HL-60/S4 (cell line): Measurements from ENCODE around the gene ZIC5.

ENCODE experiments used
- in situ Hi-C: fragments of 300-500 bp; cut with MboI; formaldehyde crosslinking; loops from 2 replicates; pipeline ENCODE4 v1.14.3; 2022; ENCODE audit warnings: low sequenced_read_pairs

Gene ZIC5

DNA sequence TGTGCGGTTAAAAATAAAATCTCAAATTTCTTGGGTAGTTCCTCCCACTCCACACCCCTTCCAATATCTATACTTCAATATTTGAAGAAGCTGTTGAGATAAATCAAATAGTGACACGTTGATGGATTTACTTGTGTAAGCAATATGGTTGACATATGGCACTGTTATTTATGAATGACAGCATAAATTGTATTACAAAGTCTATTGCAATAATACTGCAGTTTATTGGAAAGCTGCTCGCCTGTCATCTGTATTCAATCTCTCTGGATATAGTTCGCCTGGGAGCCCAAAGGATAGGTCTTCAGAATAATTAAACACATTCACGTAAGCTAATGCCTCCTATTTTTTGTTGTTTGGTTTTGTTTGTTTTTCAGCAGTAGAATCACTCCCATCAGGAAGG is 5.0 kb upstream of the ZIC5 start:
- in situ Hi-C loops: no loop called here

- in situ Hi-C loops: no loop called here
Observed at GRCh38 chr13:99975626-99976025, 4.1 kb upstream of the ZIC5 start.

GRCh38 chr13:99974939-99975561 is 3.5 kb upstream of the ZIC5 start:
- in situ Hi-C loops: no loop called here

DNA sequence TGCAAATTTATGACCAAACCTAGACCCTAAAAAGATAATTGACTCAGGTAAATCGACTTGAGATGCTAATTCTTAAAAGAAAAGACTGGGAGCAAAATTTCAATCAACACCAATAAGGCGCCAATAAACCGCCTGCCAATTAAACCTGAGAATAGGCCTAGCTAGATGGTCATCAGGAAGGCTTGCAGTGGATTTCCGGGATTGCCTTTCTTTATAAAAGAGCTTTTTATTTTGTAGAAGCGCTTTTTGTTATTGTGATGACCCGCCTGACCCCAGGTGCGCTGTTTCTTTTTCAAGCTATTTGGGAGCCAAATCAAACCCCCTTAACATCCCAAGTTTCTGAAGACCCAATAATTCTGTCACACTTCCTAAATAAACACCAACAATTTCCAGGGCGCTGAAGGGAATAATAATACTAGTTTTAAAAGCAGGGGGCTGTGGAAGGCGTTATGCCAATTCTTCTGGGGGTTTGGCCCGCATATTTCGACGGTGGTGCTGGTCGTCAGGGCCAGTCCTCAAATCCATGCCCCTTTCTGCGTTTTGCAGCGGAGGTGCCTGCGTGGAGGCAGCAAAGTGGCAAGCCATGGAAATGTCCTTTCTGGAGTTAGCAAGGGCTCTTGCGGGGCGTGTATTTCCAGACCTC is 2.9 kb upstream of the ZIC5 start:
- in situ Hi-C loops: no loop called here

GRCh38 chr13:99973808-99974185 is 2.2 kb upstream of the ZIC5 start:
- in situ Hi-C loops: no loop called here

DNA sequence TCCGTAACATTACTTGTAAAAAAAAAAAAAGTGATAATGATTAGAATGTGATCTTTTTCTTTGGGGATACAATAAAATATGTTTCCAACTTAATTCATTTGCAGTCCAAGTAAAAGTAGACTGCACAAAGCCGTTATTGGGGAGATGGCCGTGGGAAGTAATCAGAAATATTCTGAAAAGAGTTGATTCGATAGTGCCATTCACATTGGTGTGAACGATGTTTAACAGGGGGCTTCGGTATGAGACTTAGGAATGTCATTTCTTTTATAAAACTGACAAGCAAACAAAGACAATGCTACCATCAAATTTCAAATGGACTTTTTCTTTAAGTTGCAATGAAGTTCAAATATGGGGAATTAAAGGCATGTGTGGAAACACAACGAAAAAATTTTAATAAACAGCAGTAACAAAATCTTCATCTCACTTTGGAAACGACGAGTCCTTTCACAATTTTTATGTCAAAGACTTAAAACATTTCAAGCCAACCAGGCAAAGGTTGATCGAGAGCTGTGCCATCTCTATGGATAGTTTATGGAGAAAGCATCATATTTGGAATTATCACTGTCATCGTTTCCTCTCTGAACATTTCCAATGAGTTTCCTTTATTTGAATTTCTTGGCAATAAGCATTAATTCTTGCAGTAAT is 1.7 kb upstream of the ZIC5 start:
- in situ Hi-C loops: no loop called here

DNA sequence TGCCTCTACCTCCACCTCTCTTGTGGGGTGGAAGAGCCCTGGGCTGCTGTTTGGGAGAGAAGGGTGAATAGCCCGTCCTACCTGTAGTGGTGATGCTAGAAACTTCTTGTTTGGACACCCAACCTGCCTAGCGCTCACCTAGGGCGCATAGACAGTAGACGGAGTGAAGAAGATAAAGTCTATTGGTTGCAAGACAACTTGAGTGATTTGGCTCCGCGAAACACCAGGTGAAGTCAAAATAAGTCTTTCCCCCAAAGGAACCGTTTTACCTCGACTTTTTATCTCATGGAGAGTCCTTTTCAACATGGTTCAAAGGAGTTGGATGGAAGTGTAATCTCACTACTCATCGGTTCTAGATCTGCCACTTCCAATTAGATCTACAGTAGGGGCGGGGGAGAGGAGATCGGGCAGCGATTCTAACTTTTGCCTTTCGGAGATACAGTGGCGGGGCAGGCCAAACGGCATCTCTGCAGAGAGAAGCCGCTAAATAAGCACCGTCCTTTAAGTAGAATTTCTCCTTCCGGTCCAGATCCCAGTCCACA is 694 bp upstream of the ZIC5 start:
- in situ Hi-C loops: no loop called here

DNA sequence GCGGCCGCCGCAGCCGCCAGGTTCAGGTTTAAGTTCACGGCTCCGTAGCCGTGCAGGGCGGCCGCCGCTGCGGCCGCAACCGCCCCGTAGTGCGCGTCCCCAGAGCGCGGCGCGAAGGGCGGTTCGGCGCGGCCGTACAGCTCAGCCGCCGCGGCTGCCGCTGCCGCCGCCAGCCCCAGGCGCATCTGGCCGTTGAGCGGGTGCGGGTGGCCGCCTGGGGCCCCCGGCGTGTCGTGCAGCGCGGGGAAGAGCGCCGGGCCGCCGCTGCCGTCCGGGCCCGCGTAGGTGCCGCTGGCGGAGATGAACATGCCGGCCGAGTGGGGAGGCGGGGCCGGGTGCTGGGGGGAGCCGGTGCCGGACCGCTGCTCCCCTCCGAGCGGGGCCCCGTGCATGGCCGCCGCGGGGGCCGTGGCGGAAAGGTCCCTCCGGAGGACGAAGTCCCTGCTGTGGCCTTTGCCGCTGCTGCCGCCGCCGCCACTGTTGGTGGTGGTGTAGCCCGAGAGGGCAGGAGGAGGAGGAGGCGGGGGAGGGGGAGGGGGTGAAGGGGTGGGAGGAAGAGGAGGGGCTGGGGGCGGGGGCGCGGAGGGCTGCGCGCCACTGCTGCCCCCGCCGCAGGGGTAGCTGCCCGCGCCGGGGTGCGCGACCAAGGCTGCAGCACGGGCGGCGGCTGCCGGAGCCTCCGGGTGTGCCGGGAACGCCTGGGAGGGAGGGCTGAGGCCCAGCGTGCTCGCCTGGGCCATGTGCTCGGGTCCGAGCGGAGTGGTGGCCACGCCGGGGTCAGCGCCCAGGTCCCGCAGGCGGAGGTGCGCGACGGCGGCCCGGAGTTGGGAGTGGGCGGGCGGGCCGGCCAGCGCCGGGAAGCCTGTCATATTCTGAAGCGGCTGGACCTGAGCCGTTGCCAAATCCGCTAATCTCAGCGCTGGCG is 654 bp downstream of the ZIC5 start:
- in situ Hi-C loops: no loop called here

DNA sequence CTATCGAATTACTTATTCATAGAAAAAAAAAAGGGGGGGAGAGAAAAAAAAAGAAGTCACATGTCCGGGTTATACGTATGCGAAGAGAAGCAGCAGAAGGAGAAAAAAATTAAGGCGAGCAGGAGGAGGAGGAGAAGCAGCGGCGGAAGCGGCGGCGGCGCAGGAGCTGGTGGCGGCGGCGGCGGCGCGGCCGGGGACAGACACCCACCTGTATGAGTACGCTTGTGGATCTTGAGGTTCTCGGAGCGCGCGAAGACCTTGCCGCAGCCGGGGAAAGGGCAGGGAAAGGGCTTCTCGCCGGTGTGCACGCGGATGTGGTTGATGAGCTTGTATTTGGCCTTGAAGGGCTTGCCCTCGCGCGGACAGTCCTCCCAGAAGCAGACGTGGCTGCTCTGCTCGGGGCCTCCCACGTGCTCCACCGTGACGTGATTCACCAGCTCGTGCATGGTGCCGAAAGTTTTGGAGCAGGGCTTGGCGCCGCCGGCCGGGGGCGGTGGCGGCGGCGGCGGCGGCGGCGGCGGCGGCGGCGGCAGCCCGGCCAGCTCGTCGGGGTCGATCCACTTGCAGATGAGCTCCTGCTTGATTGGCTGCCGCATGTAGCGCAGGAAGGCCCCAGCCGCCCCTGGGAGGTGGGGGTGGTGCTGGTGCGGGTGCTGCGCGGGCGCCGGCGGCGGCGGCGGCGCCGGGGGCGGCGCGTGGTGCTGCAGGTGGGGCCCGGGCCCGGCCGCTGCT is 1.5 kb downstream of the ZIC5 start:
- in situ Hi-C loops: no loop called here

- in situ Hi-C loops: no loop called here
Observed at GRCh38 chr13:99969453-99969918, 2.1 kb downstream of the ZIC5 start.

DNA sequence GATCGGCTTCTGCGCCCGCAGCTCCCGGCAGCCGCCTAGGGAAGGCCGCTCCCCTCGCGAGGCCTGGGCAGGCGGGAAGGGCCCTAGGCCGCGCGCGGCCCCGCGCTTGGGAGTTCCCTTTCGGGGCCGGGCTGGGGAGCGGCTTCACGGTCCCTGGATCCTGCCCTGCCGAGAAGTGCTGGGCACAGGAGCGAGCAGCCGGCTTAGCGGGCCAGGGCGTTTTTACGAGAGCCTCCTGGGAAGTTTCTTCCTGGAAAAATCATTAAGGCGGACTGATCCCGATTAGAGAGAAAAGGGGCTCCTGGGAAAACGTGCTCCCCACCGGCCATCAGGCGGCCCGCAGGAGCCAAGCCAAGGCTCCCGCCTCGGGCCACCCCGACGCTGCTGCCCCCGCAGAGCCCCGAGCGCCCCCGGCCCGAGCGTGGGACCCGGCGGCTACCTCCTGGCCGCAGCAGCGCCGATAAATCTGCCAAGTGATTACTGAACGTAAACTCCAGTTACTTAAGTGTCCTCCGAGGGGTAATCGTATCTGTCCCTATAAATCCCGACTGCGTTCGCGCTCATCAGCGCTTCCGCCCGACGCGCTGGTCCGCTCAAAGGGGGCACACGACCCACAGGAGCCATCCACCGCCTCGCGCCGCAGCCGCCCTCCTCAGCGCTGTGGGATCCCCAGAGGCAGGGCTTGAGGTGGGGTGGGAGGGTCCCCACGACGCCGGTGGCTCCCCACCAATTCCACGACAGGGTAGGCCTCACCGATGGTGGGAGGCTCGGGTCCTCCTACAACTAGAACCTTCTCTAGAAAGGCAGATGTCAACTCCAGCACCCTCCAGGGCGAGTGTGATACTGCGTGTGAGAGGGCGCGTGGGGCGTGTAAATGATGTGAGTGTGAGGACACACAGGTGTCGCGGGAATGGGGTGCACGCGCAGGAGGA is 2.8 kb downstream of the ZIC5 start:
- in situ Hi-C loops: no loop called here

DNA sequence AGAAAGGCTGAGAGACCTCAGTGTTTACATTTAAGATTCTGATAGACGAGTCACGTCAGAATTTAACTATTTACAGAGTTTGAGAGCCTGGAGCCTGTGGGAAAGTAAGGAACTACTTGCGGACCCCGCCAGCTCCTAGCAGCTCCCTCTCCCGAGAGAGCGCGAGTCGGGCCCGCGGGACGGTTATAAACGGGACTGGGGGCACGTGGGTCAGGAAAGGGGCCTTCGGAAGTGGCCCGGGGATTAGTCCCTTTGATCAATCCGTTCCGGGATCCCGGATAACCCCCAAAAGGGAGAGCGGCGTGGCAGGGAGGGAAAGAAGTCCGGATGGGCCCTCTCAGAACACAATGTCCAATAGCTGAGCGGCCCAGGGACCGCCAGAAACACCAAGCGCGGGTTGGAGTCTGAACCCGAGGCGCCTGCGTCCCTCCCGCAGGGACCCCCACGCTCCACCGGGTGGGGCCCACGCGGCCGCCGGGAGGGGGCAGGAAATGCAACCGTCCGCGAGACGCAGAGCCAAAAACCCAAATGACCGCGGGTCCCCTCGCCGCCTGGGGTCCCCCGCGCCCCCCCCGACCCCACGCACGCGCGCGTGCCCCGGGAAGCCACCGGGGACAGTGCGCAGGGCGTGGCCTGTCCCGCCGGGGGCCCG is 3.6 kb downstream of the ZIC5 start:
- in situ Hi-C loops: no loop called here

GRCh38 chr13:99967498-99967868 is 4.1 kb downstream of the ZIC5 start:
- in situ Hi-C loops: no loop called here

DNA sequence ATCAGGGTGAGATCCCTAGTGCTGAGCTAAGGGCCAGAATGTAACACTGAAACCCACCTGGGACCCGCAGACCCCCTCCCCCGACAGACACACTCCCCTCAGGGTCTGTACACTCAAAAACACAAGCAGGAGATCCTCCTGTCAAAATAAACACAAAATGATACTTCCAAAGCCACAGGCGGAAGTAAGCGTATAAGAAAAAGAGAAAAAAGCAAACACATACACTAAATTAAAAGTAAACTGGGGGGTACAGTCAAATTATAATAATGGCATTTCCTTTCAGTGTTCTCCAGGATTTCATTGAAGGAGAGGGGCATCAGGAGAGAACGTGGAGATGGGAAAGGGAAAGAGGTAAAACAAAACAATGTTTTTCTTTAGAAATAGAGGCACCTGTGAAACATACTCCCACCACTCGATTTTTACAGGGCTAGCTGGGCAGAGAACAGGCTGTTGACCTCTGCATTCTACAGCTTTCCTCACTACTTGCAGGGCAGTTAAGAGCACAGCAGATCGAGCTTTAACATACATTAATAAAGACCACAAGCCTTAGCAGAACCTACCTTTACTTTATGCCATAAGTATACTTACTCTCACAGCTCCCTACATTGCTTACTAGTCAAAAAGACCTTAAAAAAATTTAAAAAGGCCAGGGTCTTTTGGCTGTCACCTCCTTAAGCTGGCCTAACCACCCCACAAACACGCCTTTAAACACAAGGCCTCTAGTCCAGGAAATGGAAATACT is 5.3 kb downstream of the ZIC5 start:
- in situ Hi-C loops: no loop called here

DNA sequence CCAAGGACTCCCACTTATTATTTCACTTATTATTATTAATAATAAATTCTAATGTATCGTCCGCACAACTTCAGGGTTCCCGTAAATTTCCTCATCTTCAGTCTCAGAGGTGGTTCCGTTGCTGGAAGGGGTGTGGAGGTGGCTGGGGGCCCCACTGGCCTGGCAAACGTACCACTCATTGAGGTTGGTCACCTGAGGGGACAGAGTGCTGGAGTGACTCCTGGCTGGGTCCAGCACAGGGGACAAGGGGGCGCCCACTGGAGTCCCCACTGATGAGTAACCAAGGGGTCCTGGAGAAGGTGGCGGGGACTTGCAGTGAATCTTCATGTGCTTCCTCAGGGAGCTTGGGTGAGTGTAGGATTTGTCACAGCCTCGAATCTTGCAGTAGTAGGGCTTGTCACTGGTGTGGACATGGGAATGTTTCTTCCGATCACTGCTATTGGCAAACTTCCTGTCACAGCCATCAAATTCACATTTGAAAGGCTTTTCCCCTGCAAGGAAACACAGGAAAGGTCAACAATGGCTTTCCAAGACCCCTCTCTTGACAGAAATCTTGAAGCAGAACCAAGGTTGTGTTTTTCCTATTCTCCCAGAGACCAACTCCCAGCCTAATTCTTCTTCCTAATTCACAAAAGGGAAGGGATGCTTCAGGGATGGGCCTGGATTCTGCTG is 6.1 kb downstream of the ZIC5 start:
- in situ Hi-C loops: no loop called here

GRCh38 chr13:99963816-99964339 is 7.7 kb downstream of the ZIC5 start:
- in situ Hi-C loops: no loop called here

DNA sequence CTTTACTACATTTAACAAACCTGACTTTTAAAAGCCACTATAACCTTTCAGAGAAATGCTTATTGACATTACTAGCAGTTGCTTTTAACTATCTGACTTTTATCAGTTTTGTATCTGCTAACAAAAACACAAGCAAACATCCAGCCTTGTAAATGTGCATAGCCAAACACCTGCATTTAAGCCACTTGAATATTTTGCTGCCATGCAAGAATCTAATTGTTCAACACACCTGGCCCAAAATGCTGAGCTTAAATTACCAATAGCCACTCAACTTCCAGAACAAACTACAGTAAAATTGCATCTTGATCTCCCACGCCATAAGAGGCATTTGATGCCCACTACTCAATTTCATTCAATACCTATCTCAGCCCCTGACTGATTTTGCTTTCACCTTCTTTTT is 9.3 kb downstream of the ZIC5 start:
- in situ Hi-C loops: no loop called here
